Loucy (cell line): ENCODE data around the gene DCLK2.

Source experiments
- EZH2phosphoT487 ChIP-seq: fragments of 200-600 bp; IDR thresholded peaks from 2 replicates; pipeline ENCODE4 v1.6.1; 2018; ENCODE audit warnings: antibody characterized with exemption, mild to moderate bottlenecking, moderate library complexity, borderline replicate concordance
- TF ChIP-seq, protein P1 (sequence below): fragments of 200-600 bp; sonication (generic); conservative IDR thresholded peaks from 2 replicates; pipeline ENCODE4 v1.5.1; 2014; ENCODE audit warnings: mild to moderate bottlenecking, antibody characterized with exemption, low read length

DNA sequence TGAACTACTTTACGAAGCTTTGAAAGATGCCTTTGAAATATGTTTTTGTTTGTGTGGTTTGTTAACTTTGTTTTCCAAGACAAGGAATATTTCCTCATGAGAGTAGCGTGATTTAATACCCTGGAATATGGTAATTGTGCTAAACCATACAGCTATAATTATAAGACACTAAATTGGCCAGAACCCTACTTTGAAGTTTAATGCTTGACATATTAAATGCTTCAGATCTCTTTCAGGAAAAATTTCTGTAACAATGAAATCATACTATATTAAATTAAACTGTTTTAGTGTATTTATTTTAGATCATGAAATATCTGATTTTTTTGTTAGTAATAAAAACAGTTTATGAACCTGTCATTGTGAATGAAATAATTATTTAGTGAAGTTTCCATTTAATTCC is 63.5 kb downstream of the DCLK2 start:
- TF ChIP-seq, protein P1, sequence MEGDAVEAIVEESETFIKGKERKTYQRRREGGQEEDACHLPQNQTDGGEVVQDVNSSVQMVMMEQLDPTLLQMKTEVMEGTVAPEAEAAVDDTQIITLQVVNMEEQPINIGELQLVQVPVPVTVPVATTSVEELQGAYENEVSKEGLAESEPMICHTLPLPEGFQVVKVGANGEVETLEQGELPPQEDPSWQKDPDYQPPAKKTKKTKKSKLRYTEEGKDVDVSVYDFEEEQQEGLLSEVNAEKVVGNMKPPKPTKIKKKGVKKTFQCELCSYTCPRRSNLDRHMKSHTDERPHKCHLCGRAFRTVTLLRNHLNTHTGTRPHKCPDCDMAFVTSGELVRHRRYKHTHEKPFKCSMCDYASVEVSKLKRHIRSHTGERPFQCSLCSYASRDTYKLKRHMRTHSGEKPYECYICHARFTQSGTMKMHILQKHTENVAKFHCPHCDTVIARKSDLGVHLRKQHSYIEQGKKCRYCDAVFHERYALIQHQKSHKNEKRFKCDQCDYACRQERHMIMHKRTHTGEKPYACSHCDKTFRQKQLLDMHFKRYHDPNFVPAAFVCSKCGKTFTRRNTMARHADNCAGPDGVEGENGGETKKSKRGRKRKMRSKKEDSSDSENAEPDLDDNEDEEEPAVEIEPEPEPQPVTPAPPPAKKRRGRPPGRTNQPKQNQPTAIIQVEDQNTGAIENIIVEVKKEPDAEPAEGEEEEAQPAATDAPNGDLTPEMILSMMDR = no peak
- TF ChIP-seq EZH2phosphoT487 = no peak
